Heart left ventricle (tissue), 16 donors: Measurements from ENCODE around the gene C12orf60. TPM values are rescaled to one million over a fixed set of nuclear protein-coding genes. Genes with fewer than 3 reads are reported as not detected.

Experiments used
- ATAC-seq, 4 donors: fragments of 200-7000 bp; cut with Tn5 transposase; one replicate each; pipeline ENCODE4 v1.9.1; 2020 to 2022; ENCODE audit warnings: moderate library complexity in 4 of 4, mild to moderate bottlenecking in 3 of 4, moderate number of reproducible peaks in 1 of 4
- DNase-seq, 5 donors: peaks; one replicate each; pipeline ENCODE4 v3.0.0-alpha.2; 2020
- H3K27ac ChIP-seq, 12 donors: fragments of 200-600 bp; sonication (generic) in 4 of 12; one replicate each; pipeline versions ENCODE4 v1.5.0 to v1.8.0; 2016 to 2022; ENCODE audit warnings: mild to moderate bottlenecking in 2 of 12
- H3K27me3 ChIP-seq, 9 donors: fragments of 200-600 bp; sonication (generic) in 2 of 9; one replicate each; pipeline versions ENCODE4 v1.5.1 to v1.8.0; 2016 to 2022; ENCODE audit warnings: mild to moderate bottlenecking in 3 of 9
- H3K36me3 ChIP-seq, 9 donors: fragments of 200-600 bp; sonication (generic) in 2 of 9; one replicate each; pipeline versions ENCODE4 v1.5.0 to v1.8.0; 2018 to 2022; ENCODE audit warnings: mild to moderate bottlenecking in 2 of 9
- H3K4me1 ChIP-seq, 12 donors: fragments of 200-600 bp; sonication (generic) in 4 of 12; one replicate each; pipeline versions ENCODE4 v1.5.0 to v1.8.0; 2016 to 2022; ENCODE audit warnings: mild to moderate bottlenecking in 3 of 12
- H3K4me3 ChIP-seq, 12 donors: fragments of 200-600 bp; sonication (generic) in 4 of 12; one replicate each; pipeline versions ENCODE4 v1.5.0 to v1.8.0; 2017 to 2022; ENCODE audit warnings: mild to moderate bottlenecking in 9 of 12, moderate library complexity in 4 of 12
- H3K9me3 ChIP-seq, 12 donors: fragments of 200-600 bp; sonication (generic) in 4 of 12; one replicate each; pipeline versions ENCODE4 v1.5.0 to v1.8.0; 2016 to 2022; ENCODE audit warnings: mild to moderate bottlenecking in 1 of 12
- POLR2A ChIP-seq, 2 donors: fragments of 450-650 bp; IDR thresholded peaks; one replicate each; pipeline ENCODE4 v1.6.1; 2017; ENCODE audit warnings: antibody characterized with exemption in 2 of 2, mild to moderate bottlenecking in 2 of 2, moderate library complexity in 2 of 2
- WGBS, 4 donors: extraction: QIAGEN DNeasy Blood & Tissue Kit in 2 of 4; methylation state at CpG; one replicate each; pipeline versions ENCODE4 v1.1.5 to v1.1.7; 2013 to 2018; 5-methylcytosine and 5-hydroxymethylcytosine counted together
- intact Hi-C, 10 donors: fragments of 100-400 bp; cut with DNase I; formaldehyde crosslinking; loops; one replicate each; pipeline versions ENCODE4 v1.11.1 to v1.14.2; 2022
- polyA plus RNA-seq, 2 donors: library from polyadenylated mRNA; stranded (reverse); fragments of 200-250 nt; gene quantifications; one replicate each; pipeline ENCODE4 v1.2.3, GENCODE V29; 2013
- total RNA-seq, 9 donors: library from RNA; depleted of rRNA in 2 of 9; stranded (reverse); fragments of >200 nt in 2 of 9; fragmentation: NEBNext Ultra II Directional in 3 of 9; extraction: Animal tissue kit (Norgen Biotek cat#: 25700) in 3 of 9; gene quantifications; one replicate each; pipeline versions ENCODE4 v1.1.0 to v1.2.4, GENCODE V29; 2016 to 2023
- TF ChIP-seq, protein P1 (sequence below), 12 donors: fragments of 200-600 bp; sonication (generic) in 4 of 12; IDR thresholded peaks; one replicate each; pipeline versions ENCODE4 v1.5.0 to v1.8.0; 2018 to 2022; ENCODE audit warnings: antibody characterized with exemption in 12 of 12, mild to moderate bottlenecking in 5 of 12
- donor health status: ischemic (EF 13 %, LVEDD 7.1; RV severe dilation, severe dysfunction).
- donor health status: healthy with polysubstance abuse.
- donor health status: DM: no; HTN: yes; CAD: no.
- donor health status: DM: no; HTN: no; CAD: no.
- donor health status: ischemic (EF 25% LVEDD 6.9; RV normal size, moderate dysfunction).
- donor health status: ischemic (EF 25% LVEDD 5.7; RV mildly dilated, moderate dysfunction).
- donor health status: healthy.
- donor health status: DM: yes; HTN: yes; CAD: no.
- donor health status: ischemic (EF 35%, LVEDD 5.7; RV mildly dilated, moderate dysfunction).
- donor health status: nonischemic (EF 11% LVEDD 7.7; RV severe dilation, severe dysfunction).
- donor health status: DM: yes; HTN: yes; CAD: no.
- donor health status: PGD.
- donor health status: ischemic (EF 29% LVEDD 5.4; RV normal size, mild dysfunction).
- donor health status: nonischemic (EF 23%, LVEDD 6.1; RV moderate dilation, normal function).

Gene C12orf60
- total and polyA plus RNA-seq, 11 donors = 2.0 to 5.3 (median 3.4) TPM

DNA sequence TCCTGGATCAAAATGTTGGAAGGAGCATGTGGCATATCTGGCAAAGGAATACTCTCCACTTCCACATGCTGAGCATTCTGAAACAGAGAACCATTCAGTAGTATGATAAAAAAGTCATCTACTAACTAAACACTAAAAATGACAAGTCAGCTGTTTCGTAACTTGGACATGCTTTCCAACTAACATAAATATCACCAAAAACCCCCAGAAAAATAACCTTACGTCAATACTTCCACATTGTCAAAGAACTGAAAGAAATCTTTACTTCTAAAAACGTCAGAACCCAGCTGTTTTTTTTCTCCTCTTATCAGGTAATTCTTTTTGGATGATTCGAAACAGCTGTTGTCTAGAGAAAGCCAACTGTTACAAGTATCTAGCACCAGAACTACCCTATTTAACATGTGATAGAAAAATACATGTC, 8.4 kb upstream of the C12orf60 start:
- intact Hi-C loops = no loop called here
- Histone ChIP-seq H3K4me1 (peaks cover 0 to 7% (median 0%) of the 10 kb centered on the region in 12 donors), H3K4me3 (no peak overlapping the region), H3K9me3 (no peaks in the 10 kb centered on the region), H3K36me3 (peaks cover 2 to 100% (median 99%) of the 10 kb centered on the region in 9 donors), H3K27ac (peak overlapping the region in 3 of 12 donors; percentile 1 to 27 (median 3)), H3K27me3 (no peaks in the 10 kb centered on the region)
- DNase-seq (no peak), ATAC-seq (peak in 2 of 4 donors; percentile 42 to 65)
- TF ChIP-seq, protein P1, sequence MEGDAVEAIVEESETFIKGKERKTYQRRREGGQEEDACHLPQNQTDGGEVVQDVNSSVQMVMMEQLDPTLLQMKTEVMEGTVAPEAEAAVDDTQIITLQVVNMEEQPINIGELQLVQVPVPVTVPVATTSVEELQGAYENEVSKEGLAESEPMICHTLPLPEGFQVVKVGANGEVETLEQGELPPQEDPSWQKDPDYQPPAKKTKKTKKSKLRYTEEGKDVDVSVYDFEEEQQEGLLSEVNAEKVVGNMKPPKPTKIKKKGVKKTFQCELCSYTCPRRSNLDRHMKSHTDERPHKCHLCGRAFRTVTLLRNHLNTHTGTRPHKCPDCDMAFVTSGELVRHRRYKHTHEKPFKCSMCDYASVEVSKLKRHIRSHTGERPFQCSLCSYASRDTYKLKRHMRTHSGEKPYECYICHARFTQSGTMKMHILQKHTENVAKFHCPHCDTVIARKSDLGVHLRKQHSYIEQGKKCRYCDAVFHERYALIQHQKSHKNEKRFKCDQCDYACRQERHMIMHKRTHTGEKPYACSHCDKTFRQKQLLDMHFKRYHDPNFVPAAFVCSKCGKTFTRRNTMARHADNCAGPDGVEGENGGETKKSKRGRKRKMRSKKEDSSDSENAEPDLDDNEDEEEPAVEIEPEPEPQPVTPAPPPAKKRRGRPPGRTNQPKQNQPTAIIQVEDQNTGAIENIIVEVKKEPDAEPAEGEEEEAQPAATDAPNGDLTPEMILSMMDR (IDR thresholded peaks at IDR 0.05) = no peak
- no peak for TF ChIP-seq POLR2A (IDR thresholded peaks at IDR 0.05)
- 62 to 70% (median 66%) methylated on average over 4 of the region's 4 CpGs for WGBS, 4 donors

DNA sequence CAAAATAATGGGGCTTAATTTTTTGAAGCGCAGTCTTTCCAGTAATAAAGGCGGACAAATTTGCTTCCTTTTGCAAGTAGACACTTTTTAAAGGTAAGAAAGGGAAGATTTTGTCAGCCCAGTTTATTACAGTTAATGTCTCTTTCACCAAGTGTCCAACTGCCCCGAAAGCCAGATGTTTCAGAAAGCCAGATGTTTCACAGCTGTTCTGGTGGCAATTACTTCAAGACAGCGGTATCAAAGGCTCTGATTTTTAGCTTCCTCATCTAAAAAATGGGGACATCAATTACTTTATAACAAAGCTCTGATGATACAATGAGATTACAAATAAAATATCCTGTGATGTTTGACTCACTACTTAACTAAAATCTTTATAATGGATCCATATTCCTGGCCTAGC, 1.2 kb upstream of the C12orf60 start:
- DNase-seq = no peak
- Histone ChIP-seq H3K36me3 (peaks cover 0 to 38% (median 27%) of the 10 kb centered on the region in 9 donors), H3K27me3 (no peaks in the 10 kb centered on the region), H3K9me3 (no peaks in the 10 kb centered on the region), H3K4me3 (peak overlapping the region in 11 of 12 donors; percentile 76 to 95 (median 83)), H3K4me1 (peaks cover 0 to 33% (median 17%) of the 10 kb centered on the region in 12 donors), H3K27ac (peak overlapping the region in 5 of 12 donors; percentile 74 to 95 (median 91))
- no peak for ATAC-seq
- WGBS, 4 donors = 68 to 76% (median 73%) methylated on average over 4 of the region's 4 CpGs
- intact Hi-C loops = loop anchor here in 5 of 10 donors (2.0 to 5.0 kb wide), 3 partner anchors 27 to 40 kb away; partner anchors contain the start of gene ART4 (in 3 of the 5)
- TF ChIP-seq POLR2A (IDR thresholded peaks at IDR 0.05) = no peak
- TF ChIP-seq, protein P1 (IDR thresholded peaks at IDR 0.05) = no peak

DNA sequence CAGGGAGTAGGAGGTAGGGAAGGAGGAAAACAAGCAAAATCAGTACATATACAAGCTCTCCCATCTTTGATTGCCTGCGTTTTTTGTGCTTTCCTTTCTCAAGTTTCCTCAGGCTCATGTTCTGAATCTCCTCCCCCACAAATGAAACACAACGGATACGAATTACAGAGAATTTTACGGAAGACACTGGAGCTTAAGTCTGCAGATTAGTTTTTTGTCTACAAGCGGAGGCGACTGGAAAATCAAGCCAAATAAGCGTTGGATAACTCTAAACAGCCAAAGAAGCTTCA, 804 bp upstream of the C12orf60 start:
- no peaks in the 10 kb centered on the region for H3K27me3 ChIP-seq
- ATAC-seq (no peak), DNase-seq (no peak)
- TF ChIP-seq POLR2A (IDR thresholded peaks at IDR 0.05) = no peak
- TF ChIP-seq, protein P1 (IDR thresholded peaks at IDR 0.05) = no peak
- H3K36me3 ChIP-seq = peaks cover 0 to 34% (median 23%) of the 10 kb centered on the region in 9 donors
- H3K27ac ChIP-seq = peak overlapping the region in 11 of 12 donors; percentile 74 to 95 (median 88)
- H3K4me1 ChIP-seq = peaks cover 0 to 33% (median 17%) of the 10 kb centered on the region in 12 donors
- WGBS, 4 donors = 0 to 2% (median 0%) methylated on average over 7 of the region's 7 CpGs
- intact Hi-C loops = loop anchor here in 5 of 10 donors (1.0 to 5.0 kb wide), 4 partner anchors 28 to 40 kb away; partner anchors contain the start of gene ART4 (in 3 of the 5)
- H3K9me3 ChIP-seq = no peaks in the 10 kb centered on the region
- peak overlapping the region; percentile 74 to 95 (median 82) for H3K4me3 ChIP-seq

DNA sequence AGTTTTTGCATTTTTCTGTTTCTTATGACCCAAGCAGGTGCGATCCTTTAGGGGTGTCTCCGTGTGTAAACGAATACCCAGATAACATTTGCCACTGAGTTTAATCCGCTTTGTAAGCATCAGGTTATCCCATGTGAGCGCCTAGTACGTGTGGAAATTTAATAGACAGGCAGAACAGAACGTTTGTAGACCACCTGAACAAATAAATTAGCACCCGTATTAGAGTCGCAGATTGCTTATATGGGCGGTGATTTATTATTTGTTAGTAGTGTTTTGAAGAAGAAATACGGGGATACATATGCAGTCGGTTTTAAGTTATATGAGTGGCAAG, 325 bp downstream of the C12orf60 start:
- H3K4me1 ChIP-seq = peaks cover 0 to 33% (median 17%) of the 10 kb centered on the region in 12 donors
- DNase-seq = no peak
- TF ChIP-seq, protein P1 (IDR thresholded peaks at IDR 0.05) = no peak
- TF ChIP-seq POLR2A (IDR thresholded peaks at IDR 0.05) = no peak
- peak; percentile 11 to 30 (median 19) for ATAC-seq
- intact Hi-C loops = loop anchor here in 5 of 10 donors (1.0 to 5.0 kb wide), 4 partner anchors 29 to 39 kb away; partner anchors contain the start of gene ART4 (in 3 of the 5)
- H3K9me3 ChIP-seq = no peaks in the 10 kb centered on the region
- peak overlapping the region; percentile 52 to 95 (median 88) for H3K27ac ChIP-seq
- peak overlapping the region; percentile 74 to 95 (median 82) for H3K4me3 ChIP-seq
- H3K27me3 ChIP-seq = no peaks in the 10 kb centered on the region
- 0 to 1% (median 1%) methylated on average over 12 of the region's 12 CpGs for WGBS, 4 donors
- H3K36me3 ChIP-seq = peaks cover 0 to 23% (median 11%) of the 10 kb centered on the region in 9 donors
